HUES48 (cell line): ENCODE results near the gene ERGIC1.
"Not testable (repeated sequence)": the region's sequence is repeated elsewhere in the genome, so short reads cannot be mapped to it uniquely, and the experiment has no call there.

ENCODE experiments used
- H3K27ac ChIP-seq: one replicate; pipeline ENCODE4 v1.7.0; 2013; ENCODE audit warnings: low read depth, low read length, inconsistent platforms
- H3K27me3 ChIP-seq: 2 replicates; pipeline ENCODE4 v1.6.1; 2013; ENCODE audit warnings: mild to moderate bottlenecking, low read length; ENCODE audit not compliant: control insufficient read depth, insufficient read depth
- H3K36me3 ChIP-seq: 2 replicates; pipeline ENCODE4 v1.6.1; 2013; ENCODE audit warnings: low read length; ENCODE audit not compliant: control insufficient read depth, insufficient read depth
- H3K4me1 ChIP-seq: 2 replicates; pipeline ENCODE4 v1.6.1; 2013; ENCODE audit warnings: mild to moderate bottlenecking, low read length; ENCODE audit not compliant: control insufficient read depth, insufficient read depth
- H3K4me3 ChIP-seq: 2 replicates; pipeline ENCODE4 v1.5.1; 2013; ENCODE audit warnings: mild to moderate bottlenecking, low read depth, low read length
- H3K9ac ChIP-seq: 2 replicates; pipeline ENCODE4 v1.6.1; 2013; ENCODE audit warnings: mild to moderate bottlenecking, low read depth, low read length, moderate library complexity
- H3K9me3 ChIP-seq: 2 replicates; pipeline ENCODE4 v1.6.1; 2013; ENCODE audit warnings: low read length; ENCODE audit not compliant: control insufficient read depth, insufficient read depth

ERGIC1 gene

DNA sequence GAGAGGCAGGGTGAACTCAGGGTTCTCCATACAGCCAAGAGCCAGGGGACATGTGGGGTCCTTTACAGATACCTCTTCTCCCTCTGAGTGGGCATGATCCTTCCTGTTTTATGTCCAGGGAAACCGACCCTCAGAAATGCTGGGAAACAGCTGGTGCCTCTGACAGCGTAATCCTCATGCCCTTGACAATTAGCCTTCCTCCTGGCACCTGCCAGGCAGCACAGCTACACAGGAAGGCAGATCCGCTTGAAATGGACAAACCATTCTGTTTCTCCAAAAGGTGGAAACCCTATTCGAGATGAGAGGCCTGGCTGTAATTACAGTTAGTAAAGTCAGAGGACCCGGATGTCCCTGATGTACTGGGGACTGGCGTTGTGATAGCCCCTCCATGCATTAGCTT is 7.2 kb downstream of the ERGIC1 start:
- H3K27ac ChIP-seq: no peak overlapping the region
- H3K4me1 ChIP-seq: no peaks in the 10 kb centered on the region
- H3K9me3 ChIP-seq: no peaks in the 10 kb centered on the region
- no peak overlapping the region for H3K4me3 ChIP-seq
- no peak overlapping the region for H3K9ac ChIP-seq
- no peaks in the 10 kb centered on the region for H3K27me3 ChIP-seq
- H3K36me3 ChIP-seq: peaks cover 33% of the 10 kb centered on the region

DNA sequence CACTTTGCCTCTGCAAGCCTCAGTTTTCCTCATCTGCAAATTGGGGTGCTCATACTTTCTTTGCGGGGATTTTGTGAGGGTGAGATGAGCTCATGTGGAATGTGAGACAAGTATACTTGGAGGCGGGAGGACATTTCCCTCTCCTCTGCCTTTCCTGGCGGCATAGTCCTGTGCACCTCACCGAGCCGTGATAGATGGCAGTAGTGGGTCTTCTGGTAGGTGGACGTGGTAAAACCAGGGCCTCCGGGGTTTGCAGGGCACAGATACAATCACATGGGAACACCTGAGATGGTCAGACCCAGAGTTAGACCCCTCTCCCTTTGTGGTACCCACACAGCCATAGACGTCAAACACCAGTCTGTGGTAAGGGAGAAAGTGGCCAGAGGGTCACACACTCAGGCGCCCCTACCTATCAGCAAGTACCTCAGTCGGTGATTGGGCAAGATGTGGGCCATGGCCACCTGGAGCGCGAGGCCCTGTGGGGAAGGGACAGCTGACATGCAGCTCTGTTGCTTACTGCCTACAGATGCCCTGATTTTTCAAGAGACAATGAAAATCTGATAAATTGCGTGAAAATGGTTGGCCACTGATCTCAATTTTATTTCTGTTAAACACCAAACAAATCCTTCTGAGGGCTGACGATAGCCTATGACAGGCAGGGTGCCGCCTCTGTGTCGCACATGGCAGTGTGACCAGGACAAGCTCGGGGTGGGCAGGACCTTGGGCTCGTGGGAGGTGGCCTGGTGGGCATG is 9.9 kb downstream of the ERGIC1 start:
- Histone ChIP-seq H3K9ac (no peak overlapping the region), H3K27me3 (no peaks in the 10 kb centered on the region), H3K9me3 (no peaks in the 10 kb centered on the region), H3K36me3 (peaks cover 24% of the 10 kb centered on the region), H3K4me1 (0 out of 2 replicates have a peak, but pooled peaks cover 5% of the 10 kb centered on the region), H3K4me3 (no peak overlapping the region), H3K27ac (peak overlapping the region; percentile 10)

DNA sequence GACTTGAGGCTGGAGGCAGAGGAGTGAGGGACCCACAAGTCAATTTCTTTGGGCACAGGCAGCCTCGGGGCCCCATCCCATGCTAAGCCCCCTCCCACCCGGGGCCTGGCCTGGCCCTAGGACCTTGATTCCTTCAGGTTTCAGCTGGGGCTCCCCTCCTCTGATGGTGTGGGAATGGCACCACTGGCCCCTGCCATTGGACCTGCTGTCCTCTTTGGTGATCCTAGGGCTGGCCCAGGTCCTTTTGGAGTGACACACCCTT is 10.5 kb downstream of the ERGIC1 start:
- Histone ChIP-seq H3K9me3 (no peaks in the 10 kb centered on the region), H3K27me3 (no peaks in the 10 kb centered on the region), H3K36me3 (peaks cover 22% of the 10 kb centered on the region), H3K4me1 (0 out of 2 replicates have a peak, but pooled peaks cover 5% of the 10 kb centered on the region), H3K27ac (peak overlapping the region; percentile 10), H3K4me3 (no peak overlapping the region), H3K9ac (no peak overlapping the region)

DNA sequence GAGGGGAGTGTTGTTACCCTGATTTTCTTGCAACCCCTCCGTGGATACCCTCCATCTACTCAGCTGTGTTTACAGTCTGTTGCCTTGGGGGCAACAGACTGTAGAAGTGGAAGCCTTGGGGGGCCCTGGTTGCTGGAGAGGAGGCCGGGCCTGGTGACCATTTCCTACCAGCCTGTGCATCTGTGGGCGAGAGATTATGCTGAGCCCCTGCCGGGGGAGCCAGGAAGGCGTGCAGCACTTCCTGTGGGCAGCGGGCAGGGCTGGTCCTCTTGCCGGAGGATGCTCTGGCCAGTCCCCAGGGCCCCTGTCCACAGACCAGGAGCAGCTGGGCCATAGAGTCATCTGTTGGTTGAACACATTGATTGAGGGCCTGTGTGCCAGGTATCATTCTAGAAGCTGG is 11.1 kb downstream of the ERGIC1 start:
- Histone ChIP-seq H3K36me3 (peaks cover 16% of the 10 kb centered on the region; the same call in 1 of the 2 replicates), H3K9me3 (no peaks in the 10 kb centered on the region), H3K27ac (no peak overlapping the region), H3K9ac (no peak overlapping the region), H3K4me3 (no peak overlapping the region), H3K27me3 (no peaks in the 10 kb centered on the region), H3K4me1 (0 out of 2 replicates have a peak, but pooled peaks cover 5% of the 10 kb centered on the region)

GRCh38 chr5:172845576-172845975 is 11.5 kb downstream of the ERGIC1 start:
- Histone ChIP-seq H3K9me3 (no peaks in the 10 kb centered on the region), H3K27ac (no peak overlapping the region), H3K4me3 (no peak overlapping the region)

DNA sequence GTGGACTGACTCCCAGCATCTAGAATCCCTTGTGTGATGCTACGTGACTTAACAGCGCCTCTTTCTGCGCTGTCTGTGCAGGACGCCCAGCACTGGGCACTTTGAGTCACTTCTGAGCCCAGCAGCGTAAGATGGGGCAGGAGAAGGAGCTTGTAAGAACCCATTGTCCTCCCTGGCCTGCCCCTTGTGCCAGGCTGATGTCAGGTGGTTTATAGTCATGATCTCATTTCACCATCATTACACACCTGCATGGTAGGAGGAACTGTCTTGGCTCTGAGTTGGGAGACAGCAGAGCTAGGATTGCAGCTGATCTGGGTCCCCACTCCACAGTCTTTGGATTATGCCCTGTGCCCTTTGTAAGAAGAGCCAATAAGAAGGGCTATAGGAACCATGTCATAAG is 12.2 kb downstream of the ERGIC1 start:
- H3K9me3 ChIP-seq: no peaks in the 10 kb centered on the region
- H3K4me1 ChIP-seq: 0 out of 2 replicates have a peak, but pooled peaks cover 5% of the 10 kb centered on the region
- H3K9ac ChIP-seq: no peak overlapping the region
- peaks cover 6% of the 10 kb centered on the region; the same call in 1 of the 2 replicates for H3K36me3 ChIP-seq
- H3K27me3 ChIP-seq: no peaks in the 10 kb centered on the region
- H3K27ac ChIP-seq: no peak overlapping the region
- no peak overlapping the region for H3K4me3 ChIP-seq

More at GRCh38 chr5:172845576-172845975, 11.5 kb downstream of the ERGIC1 start:
- Histone ChIP-seq H3K4me1 (0 out of 2 replicates have a peak, but pooled peaks cover 5% of the 10 kb centered on the region), H3K36me3 (peaks cover 12% of the 10 kb centered on the region; the same call in 1 of the 2 replicates), H3K27me3 (no peaks in the 10 kb centered on the region), H3K9ac (no peak overlapping the region)

GRCh38 chr5:172846677-172847076 is 12.6 kb downstream of the ERGIC1 start:
- H3K27ac ChIP-seq: no peak overlapping the region
- H3K9ac ChIP-seq: no peak overlapping the region
- no peak overlapping the region for H3K4me3 ChIP-seq
- H3K27me3 ChIP-seq: no peaks in the 10 kb centered on the region
- H3K36me3 ChIP-seq: 0 out of 2 replicates have a peak, but pooled peaks cover 2% of the 10 kb centered on the region
- H3K4me1 ChIP-seq: 0 out of 2 replicates have a peak, but pooled peaks cover 8% of the 10 kb centered on the region
- no peaks in the 10 kb centered on the region for H3K9me3 ChIP-seq

DNA sequence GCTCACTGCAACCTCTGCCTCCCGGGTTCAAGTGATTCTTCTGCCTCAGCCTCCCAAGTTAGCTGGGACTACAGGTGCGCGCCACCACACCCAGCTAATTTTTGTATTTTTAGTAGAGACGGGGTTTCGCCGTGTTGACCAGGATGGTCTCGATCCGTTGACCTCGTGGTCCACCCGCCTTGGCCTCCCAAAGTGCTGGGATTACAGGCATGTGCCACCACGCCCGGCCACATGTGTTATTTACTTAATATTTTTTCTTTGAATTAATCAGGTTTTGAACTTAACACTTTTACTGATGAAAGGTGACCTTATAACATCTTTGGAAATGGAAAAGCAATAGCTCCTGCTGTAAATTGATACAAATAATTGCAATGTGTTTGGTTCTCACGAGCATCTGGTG is 13.5 kb downstream of the ERGIC1 start:
- not testable (repeated sequence) for H3K27me3 ChIP-seq, H3K9me3 ChIP-seq, H3K36me3 ChIP-seq, H3K4me1 ChIP-seq, H3K4me3 ChIP-seq, H3K27ac ChIP-seq, H3K9ac ChIP-seq

DNA sequence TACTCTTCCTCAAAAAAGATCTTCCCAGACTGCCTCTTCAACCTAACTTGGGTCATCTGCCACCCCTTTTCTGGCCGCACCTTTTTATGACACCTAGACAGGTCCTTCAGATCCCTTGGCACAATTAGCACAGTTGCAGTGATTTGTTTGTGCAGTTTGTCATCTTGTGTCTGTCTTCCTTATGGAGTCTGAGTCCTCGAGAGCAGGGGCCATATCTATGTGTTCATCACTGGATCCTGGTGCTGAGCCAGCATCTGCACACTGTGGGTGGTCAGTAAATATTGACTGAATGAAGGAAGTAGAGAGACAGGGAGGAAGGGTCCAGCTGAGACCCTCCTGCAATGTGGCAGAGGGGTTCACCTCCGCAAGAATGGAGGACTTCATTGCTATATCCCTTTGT is 14.4 kb downstream of the ERGIC1 start:
- Histone ChIP-seq H3K9me3 (no peaks in the 10 kb centered on the region), H3K4me1 (0 out of 2 replicates have a peak, but pooled peaks cover 9% of the 10 kb centered on the region), H3K36me3 (no peaks in the 10 kb centered on the region), H3K9ac (no peak overlapping the region), H3K27me3 (no peaks in the 10 kb centered on the region), H3K4me3 (no peak overlapping the region), H3K27ac (no peak overlapping the region)

- H3K27ac ChIP-seq: no peak overlapping the region
- H3K36me3 ChIP-seq: peaks cover 6% of the 10 kb centered on the region; the same call in 1 of the 2 replicates
- no peaks in the 10 kb centered on the region for H3K9me3 ChIP-seq
- no peak overlapping the region for H3K9ac ChIP-seq
- H3K27me3 ChIP-seq: no peaks in the 10 kb centered on the region
- 0 out of 2 replicates have a peak, but pooled peaks cover 9% of the 10 kb centered on the region for H3K4me1 ChIP-seq
- no peak overlapping the region for H3K4me3 ChIP-seq
Observed at GRCh38 chr5:172849606-172850453, 15.8 kb downstream of the ERGIC1 start.

GRCh38 chr5:172850454-172850797 is 16.4 kb downstream of the ERGIC1 start:
- H3K27ac ChIP-seq: no peak overlapping the region
- H3K9me3 ChIP-seq: no peaks in the 10 kb centered on the region
- peaks cover 7% of the 10 kb centered on the region for H3K36me3 ChIP-seq
- no peaks in the 10 kb centered on the region for H3K27me3 ChIP-seq
- H3K9ac ChIP-seq: no peak overlapping the region
- H3K4me1 ChIP-seq: 0 out of 2 replicates have a peak, but pooled peaks cover 9% of the 10 kb centered on the region
- H3K4me3 ChIP-seq: no peak overlapping the region
